WTC11 (cell line): ENCODE data around the gene SEMA4C. TPM values are rescaled to one million over a fixed set of nuclear protein-coding genes. Genes with fewer than 3 reads are reported as not detected.

Source experiments
- ATAC-seq: fragments of 200-7000 bp; cut with Tn5 transposase; 2 replicates; pipeline ENCODE4 v1.10.0; 2021; ENCODE audit warnings: mild to moderate bottlenecking, moderate library complexity
- CTCF ChIA-PET: fragments of 300-600 bp; sonication (Branson Sonifier 250); formaldehyde crosslinking; loops from one replicate; lab custom pipeline; 2021; ENCODE audit warnings: antibody characterized with exemption; lab: Charles Lee
- POLR2A ChIA-PET: fragments of 350-600 bp; sonication (Branson Sonifier 250); formaldehyde crosslinking; loops from one replicate; lab custom pipeline; 2021; ENCODE audit warnings: antibody characterized with exemption; lab: Charles Lee
- DNase-seq: peaks from one replicate; pipeline ENCODE4 v3.0.0; 2021; ENCODE audit warnings: low spot score
- H3K27ac Mint-ChIP-seq: 2 replicates; pipeline ENCODE4 v1.8.0; 2021; ENCODE audit warnings: mixed read lengths
- H3K27me3 Mint-ChIP-seq: 2 replicates; pipeline ENCODE4 v1.8.0; 2021; ENCODE audit warnings: low read depth, mild to moderate bottlenecking, moderate library complexity, mixed read lengths
- H3K36me3 Mint-ChIP-seq: 2 replicates; pipeline ENCODE4 v1.8.0; 2021; ENCODE audit warnings: mixed read lengths
- H3K4me1 Mint-ChIP-seq: 2 replicates; pipeline ENCODE4 v1.8.0; 2022; ENCODE audit warnings: mixed read lengths
- H3K4me3 Mint-ChIP-seq: 2 replicates; pipeline ENCODE4 v1.8.0; 2021; ENCODE audit warnings: mild to moderate bottlenecking, moderate library complexity, mixed read lengths
- H3K9me3 Mint-ChIP-seq: 2 replicates; pipeline ENCODE4 v1.8.0; 2021; ENCODE audit warnings: mixed read lengths
- CBFB ChIP-seq: sonication (generic); formaldehyde crosslinking; IDR thresholded peaks from 2 replicates; pipeline ENCODE4 v1.8.1; 2022; ENCODE audit warnings: mild to moderate bottlenecking, low read depth, missing genetic modification reagents
- ELF4 ChIP-seq: sonication (generic); formaldehyde crosslinking; IDR thresholded peaks from 2 replicates; pipeline ENCODE4 v1.8.1; 2022; ENCODE audit warnings: low read depth, mild to moderate bottlenecking, moderate library complexity, missing genetic modification reagents
- ETV6 ChIP-seq: sonication (generic); formaldehyde crosslinking; IDR thresholded peaks from 2 replicates; pipeline ENCODE4 v1.8.1; 2022; ENCODE audit warnings: mild to moderate bottlenecking, missing genetic modification reagents
- FOXP1 ChIP-seq: sonication (generic); formaldehyde crosslinking; IDR thresholded peaks from 2 replicates; pipeline ENCODE4 v1.8.0; 2022; ENCODE audit warnings: missing genetic modification reagents, mild to moderate bottlenecking, moderate library complexity, borderline replicate concordance
- GABPB1 ChIP-seq: sonication (generic); formaldehyde crosslinking; IDR thresholded peaks from 2 replicates; pipeline ENCODE4 v1.8.1; 2023; ENCODE audit warnings: mild to moderate bottlenecking, missing genetic modification reagents
- GTF2I ChIP-seq: fragments of 250-450 bp; sonication (Bioruptor Pico); conservative IDR thresholded peaks from 2 replicates; pipeline ENCODE4 v1.4.0; 2021; ENCODE audit warnings: mild to moderate bottlenecking
- NFATC4 ChIP-seq: fragments of 250-450 bp; sonication (Bioruptor Pico); IDR thresholded peaks from 2 replicates; pipeline ENCODE4 v1.9.0; 2021; ENCODE audit warnings: mild to moderate bottlenecking
- SMAD4 ChIP-seq: sonication (generic); formaldehyde crosslinking; IDR thresholded peaks from 2 replicates; pipeline ENCODE4 v1.8.0; 2022; ENCODE audit warnings: mild to moderate bottlenecking, missing genetic modification reagents
- SOX15 ChIP-seq: fragments of 250-450 bp; sonication (Bioruptor Pico); IDR thresholded peaks from 2 replicates; pipeline ENCODE4 v1.9.0; 2021; ENCODE audit warnings: mild to moderate bottlenecking
- ZNF138 ChIP-seq: sonication (generic); formaldehyde crosslinking; conservative IDR thresholded peaks from 2 replicates; pipeline ENCODE4 v1.8.1; 2022; ENCODE audit warnings: mild to moderate bottlenecking, moderate library complexity, missing genetic modification reagents
- ZNF219 ChIP-seq: sonication (generic); formaldehyde crosslinking; IDR thresholded peaks from 2 replicates; pipeline ENCODE4 v1.8.0; 2023; ENCODE audit warnings: missing genetic modification reagents, mild to moderate bottlenecking, borderline replicate concordance
- ZNF396 ChIP-seq: fragments of 250-450 bp; sonication (Bioruptor Pico); IDR thresholded peaks from 2 replicates; pipeline ENCODE4 v1.8.0; 2021; ENCODE audit warnings: mild to moderate bottlenecking, moderate library complexity, borderline replicate concordance
- total RNA-seq: library from RNA; stranded (reverse); gene quantifications from 3 replicates; pipeline ENCODE4 v1.2.3, GENCODE V29; 2021
- TF ChIP-seq, protein P1 (sequence below): sonication (generic); formaldehyde crosslinking; IDR thresholded peaks from 2 replicates; pipeline ENCODE4 v1.8.1; 2022; ENCODE audit warnings: low read depth, missing genetic modification reagents, borderline replicate concordance
- TF ChIP-seq, protein P2 (sequence below): sonication (generic); formaldehyde crosslinking; IDR thresholded peaks from 2 replicates; pipeline ENCODE4 v1.8.0; 2022; ENCODE audit warnings: mild to moderate bottlenecking, missing genetic modification reagents
- TF ChIP-seq, protein P3 (sequence below): sonication (generic); formaldehyde crosslinking; IDR thresholded peaks from 2 replicates; pipeline ENCODE4 v1.8.1; 2023; ENCODE audit warnings: mild to moderate bottlenecking, missing genetic modification reagents
- TF ChIP-seq, protein P4 (sequence below): sonication (generic); formaldehyde crosslinking; IDR thresholded peaks from 2 replicates; pipeline ENCODE4 v1.8.1; 2023; ENCODE audit warnings: mild to moderate bottlenecking, missing genetic modification reagents
- TF ChIP-seq, protein P5 (sequence below): sonication (generic); formaldehyde crosslinking; IDR thresholded peaks from 2 replicates; pipeline ENCODE4 v1.8.1; 2023; ENCODE audit warnings: mild to moderate bottlenecking, moderate library complexity, missing genetic modification reagents
- TF ChIP-seq, protein P6 (sequence below): sonication (generic); formaldehyde crosslinking; IDR thresholded peaks from 2 replicates; pipeline ENCODE4 v1.8.1; 2023; ENCODE audit warnings: mild to moderate bottlenecking, missing genetic modification reagents, moderate library complexity
- TF ChIP-seq, protein P7 (sequence below): fragments of 250-450 bp; sonication (Bioruptor Pico); IDR thresholded peaks from 2 replicates; pipeline ENCODE4 v1.9.0; 2021; ENCODE audit warnings: mild to moderate bottlenecking

SEMA4C gene
- total RNA-seq, 1 experiment from 2014 or later, result 81.6 TPM

DNA sequence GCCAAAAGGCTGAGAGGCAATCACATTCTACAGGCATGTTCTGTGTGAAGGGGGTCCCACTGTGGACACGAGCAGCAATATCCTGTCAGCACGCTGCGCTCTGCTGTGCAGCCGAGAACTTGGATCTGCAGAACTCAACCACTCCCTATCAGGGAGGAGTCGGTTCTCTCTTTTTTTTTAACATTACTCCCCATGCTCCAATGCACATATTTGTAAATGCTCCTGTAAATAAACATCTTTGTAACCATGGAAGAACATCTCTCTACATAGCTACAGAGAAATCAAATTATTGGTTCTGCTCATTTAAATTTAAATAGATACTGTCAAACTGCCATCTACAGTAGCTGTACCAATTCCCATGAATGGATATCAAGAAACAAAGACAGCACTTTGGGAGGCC is 23.1 kb downstream of the SEMA4C start:
- ChIA-PET POLR2A (interaction anchor here (0.6 kb wide), 1 partner anchor 30 kb away, joined by 4 read pairs; no protein-coding TSS in a partner anchor), CTCF (interaction anchor here (1.6 to 2.7 kb wide), 2 partner anchors 11 to 104 kb away, joined by 6 to 14 read pairs; partner anchors contain the start of gene ANKRD39)
- Mint-ChIP-seq H3K4me1 (peaks cover 5% of the 10 kb centered on the region; the same call in 1 of the 2 replicates), H3K27me3 (no peaks in the 10 kb centered on the region), H3K9me3 (no peaks in the 10 kb centered on the region), H3K27ac (no peak overlapping the region), H3K4me3 (no peak overlapping the region), H3K36me3 (peaks cover 18% of the 10 kb centered on the region)
- no peak for ATAC-seq
- DNase-seq, result no peak
- TF ChIP-seq GTF2I (CRISPR knock-in tag) (no peak), NFATC4 (CRISPR knock-in tag) (no peak), SMAD4 (CRISPR knock-in tag) (no peak), SOX15 (CRISPR knock-in tag) (no peak), CBFB (no peak), ELF4 (no peak), GABPB1 (CRISPR knock-in tag) (no peak), ETV6 (CRISPR knock-in tag) (no peak), ZNF396 (CRISPR knock-in tag) (no peak)
- TF ChIP-seq, protein P1, sequence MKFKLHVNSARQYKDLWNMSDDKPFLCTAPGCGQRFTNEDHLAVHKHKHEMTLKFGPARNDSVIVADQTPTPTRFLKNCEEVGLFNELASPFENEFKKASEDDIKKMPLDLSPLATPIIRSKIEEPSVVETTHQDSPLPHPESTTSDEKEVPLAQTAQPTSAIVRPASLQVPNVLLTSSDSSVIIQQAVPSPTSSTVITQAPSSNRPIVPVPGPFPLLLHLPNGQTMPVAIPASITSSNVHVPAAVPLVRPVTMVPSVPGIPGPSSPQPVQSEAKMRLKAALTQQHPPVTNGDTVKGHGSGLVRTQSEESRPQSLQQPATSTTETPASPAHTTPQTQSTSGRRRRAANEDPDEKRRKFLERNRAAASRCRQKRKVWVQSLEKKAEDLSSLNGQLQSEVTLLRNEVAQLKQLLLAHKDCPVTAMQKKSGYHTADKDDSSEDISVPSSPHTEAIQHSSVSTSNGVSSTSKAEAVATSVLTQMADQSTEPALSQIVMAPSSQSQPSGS (CRISPR knock-in tag), result no peak
- TF ChIP-seq, protein P2, sequence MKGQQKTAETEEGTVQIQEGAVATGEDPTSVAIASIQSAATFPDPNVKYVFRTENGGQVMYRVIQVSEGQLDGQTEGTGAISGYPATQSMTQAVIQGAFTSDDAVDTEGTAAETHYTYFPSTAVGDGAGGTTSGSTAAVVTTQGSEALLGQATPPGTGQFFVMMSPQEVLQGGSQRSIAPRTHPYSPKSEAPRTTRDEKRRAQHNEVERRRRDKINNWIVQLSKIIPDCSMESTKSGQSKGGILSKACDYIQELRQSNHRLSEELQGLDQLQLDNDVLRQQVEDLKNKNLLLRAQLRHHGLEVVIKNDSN, result no peak
- TF ChIP-seq, protein P3, sequence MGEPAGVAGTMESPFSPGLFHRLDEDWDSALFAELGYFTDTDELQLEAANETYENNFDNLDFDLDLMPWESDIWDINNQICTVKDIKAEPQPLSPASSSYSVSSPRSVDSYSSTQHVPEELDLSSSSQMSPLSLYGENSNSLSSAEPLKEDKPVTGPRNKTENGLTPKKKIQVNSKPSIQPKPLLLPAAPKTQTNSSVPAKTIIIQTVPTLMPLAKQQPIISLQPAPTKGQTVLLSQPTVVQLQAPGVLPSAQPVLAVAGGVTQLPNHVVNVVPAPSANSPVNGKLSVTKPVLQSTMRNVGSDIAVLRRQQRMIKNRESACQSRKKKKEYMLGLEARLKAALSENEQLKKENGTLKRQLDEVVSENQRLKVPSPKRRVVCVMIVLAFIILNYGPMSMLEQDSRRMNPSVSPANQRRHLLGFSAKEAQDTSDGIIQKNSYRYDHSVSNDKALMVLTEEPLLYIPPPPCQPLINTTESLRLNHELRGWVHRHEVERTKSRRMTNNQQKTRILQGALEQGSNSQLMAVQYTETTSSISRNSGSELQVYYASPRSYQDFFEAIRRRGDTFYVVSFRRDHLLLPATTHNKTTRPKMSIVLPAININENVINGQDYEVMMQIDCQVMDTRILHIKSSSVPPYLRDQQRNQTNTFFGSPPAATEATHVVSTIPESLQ (CRISPR knock-in tag), result no peak
- TF ChIP-seq, protein P4, sequence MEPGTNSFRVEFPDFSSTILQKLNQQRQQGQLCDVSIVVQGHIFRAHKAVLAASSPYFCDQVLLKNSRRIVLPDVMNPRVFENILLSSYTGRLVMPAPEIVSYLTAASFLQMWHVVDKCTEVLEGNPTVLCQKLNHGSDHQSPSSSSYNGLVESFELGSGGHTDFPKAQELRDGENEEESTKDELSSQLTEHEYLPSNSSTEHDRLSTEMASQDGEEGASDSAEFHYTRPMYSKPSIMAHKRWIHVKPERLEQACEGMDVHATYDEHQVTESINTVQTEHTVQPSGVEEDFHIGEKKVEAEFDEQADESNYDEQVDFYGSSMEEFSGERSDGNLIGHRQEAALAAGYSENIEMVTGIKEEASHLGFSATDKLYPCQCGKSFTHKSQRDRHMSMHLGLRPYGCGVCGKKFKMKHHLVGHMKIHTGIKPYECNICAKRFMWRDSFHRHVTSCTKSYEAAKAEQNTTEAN (CRISPR knock-in tag), result no peak
- TF ChIP-seq, protein P5, sequence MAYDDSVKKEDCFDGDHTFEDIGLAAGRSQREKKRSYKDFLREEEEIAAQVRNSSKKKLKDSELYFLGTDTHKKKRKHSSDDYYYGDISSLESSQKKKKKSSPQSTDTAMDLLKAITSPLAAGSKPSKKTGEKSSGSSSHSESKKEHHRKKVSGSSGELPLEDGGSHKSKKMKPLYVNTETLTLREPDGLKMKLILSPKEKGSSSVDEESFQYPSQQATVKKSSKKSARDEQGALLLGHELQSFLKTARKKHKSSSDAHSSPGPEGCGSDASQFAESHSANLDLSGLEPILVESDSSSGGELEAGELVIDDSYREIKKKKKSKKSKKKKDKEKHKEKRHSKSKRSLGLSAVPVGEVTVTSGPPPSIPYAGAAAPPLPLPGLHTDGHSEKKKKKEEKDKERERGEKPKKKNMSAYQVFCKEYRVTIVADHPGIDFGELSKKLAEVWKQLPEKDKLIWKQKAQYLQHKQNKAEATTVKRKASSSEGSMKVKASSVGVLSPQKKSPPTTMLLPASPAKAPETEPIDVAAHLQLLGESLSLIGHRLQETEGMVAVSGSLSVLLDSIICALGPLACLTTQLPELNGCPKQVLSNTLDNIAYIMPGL (CRISPR knock-in tag), result no peak
- TF ChIP-seq, protein P6, sequence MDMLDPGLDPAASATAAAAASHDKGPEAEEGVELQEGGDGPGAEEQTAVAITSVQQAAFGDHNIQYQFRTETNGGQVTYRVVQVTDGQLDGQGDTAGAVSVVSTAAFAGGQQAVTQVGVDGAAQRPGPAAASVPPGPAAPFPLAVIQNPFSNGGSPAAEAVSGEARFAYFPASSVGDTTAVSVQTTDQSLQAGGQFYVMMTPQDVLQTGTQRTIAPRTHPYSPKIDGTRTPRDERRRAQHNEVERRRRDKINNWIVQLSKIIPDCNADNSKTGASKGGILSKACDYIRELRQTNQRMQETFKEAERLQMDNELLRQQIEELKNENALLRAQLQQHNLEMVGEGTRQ (CRISPR knock-in tag), result no peak
- TF ChIP-seq, protein P7, sequence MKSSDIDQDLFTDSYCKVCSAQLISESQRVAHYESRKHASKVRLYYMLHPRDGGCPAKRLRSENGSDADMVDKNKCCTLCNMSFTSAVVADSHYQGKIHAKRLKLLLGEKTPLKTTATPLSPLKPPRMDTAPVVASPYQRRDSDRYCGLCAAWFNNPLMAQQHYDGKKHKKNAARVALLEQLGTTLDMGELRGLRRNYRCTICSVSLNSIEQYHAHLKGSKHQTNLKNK (CRISPR knock-in tag), result no peak

DNA sequence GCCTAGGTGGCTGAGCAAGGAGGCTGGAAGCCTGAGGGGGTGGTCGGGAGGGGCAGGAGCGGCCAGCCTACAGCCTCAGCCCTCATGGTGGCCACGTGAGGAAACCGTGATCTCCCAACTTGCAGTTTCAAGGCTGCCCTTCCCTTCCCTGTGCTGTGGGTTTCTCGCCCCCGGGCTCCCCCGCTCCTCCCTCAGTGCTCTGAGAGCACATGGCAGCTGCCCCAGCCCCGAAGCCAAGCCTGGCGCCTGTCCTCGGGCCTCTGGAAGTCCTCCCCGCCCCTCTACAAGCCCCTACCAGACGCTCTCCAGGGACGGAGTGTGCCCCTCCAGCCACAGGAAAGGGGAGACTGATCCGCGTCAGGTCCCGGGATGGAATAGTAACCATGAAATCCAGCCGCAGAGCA is 25.5 kb downstream of the SEMA4C start:
- Mint-ChIP-seq H3K27me3 (no peaks in the 10 kb centered on the region), H3K27ac (peak overlapping the region; percentile 32; the same call in 1 of the 2 replicates)

More for the DNA sequence above, 25.5 kb downstream of the SEMA4C start:
- TF ChIP-seq, protein P4 (CRISPR knock-in tag), result no peak
- TF ChIP-seq FOXP1 (no peak), SOX15 (CRISPR knock-in tag) (no peak), ETV6 (CRISPR knock-in tag) (no peak), ZNF219 (no peak), ZNF138 (CRISPR knock-in tag) (no peak)
- DNase-seq, result no peak
- H3K9me3 Mint-ChIP-seq, result no peaks in the 10 kb centered on the region
- H3K36me3 Mint-ChIP-seq, result peaks cover 11% of the 10 kb centered on the region
- no peak overlapping the region for H3K4me3 Mint-ChIP-seq
- POLR2A ChIA-PET, result interaction anchor here (0.7 kb wide), 2 partner anchors 76 to 508 kb away, joined by 3 to 11 read pairs; no protein-coding TSS in a partner anchor
- peaks cover 5% of the 10 kb centered on the region; the same call in 1 of the 2 replicates for H3K4me1 Mint-ChIP-seq
- CTCF ChIA-PET, result interaction anchor here (0.7 to 1.8 kb wide), 3 partner anchors 14 to 107 kb away, joined by 5 to 11 read pairs (median 8); partner anchors contain the start of gene ANKRD39
- ATAC-seq, result no peak
